Measurements from ENCODE around the gene PANK3.

PANK3 gene

DNA sequence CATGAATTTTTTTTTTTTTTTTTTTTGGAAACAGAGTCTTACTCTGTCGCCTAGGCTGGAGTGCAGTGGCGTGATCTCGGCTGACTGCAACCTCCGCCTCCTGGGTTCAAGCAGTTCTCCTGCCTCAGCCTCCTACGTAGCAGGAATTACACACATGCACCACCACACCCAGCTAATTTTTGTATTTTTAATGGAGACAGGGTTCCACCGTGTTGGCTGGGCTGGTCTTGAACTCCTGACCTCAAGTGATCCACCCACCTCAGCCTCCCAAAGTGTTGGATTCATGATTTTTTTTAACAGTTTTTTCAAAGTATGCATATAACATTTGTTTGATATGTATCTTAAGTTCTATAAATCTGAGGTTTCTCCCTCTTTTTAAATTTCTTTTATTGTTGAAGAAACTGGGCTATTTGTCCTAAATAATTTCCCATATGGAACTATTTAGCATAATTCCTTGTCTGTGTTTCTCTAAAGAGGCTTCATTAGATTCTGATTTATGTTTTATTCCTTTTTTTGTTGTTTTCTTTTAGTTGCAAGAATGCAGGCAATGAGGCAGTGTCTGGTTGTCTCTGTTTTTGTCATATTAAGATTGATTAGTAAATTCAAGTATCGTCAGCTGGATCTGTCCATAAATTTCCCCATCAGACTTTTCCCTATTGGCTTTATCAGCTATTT is 76.5 kb downstream of the PANK3 start:
- TF ChIP-seq, protein P1, sequence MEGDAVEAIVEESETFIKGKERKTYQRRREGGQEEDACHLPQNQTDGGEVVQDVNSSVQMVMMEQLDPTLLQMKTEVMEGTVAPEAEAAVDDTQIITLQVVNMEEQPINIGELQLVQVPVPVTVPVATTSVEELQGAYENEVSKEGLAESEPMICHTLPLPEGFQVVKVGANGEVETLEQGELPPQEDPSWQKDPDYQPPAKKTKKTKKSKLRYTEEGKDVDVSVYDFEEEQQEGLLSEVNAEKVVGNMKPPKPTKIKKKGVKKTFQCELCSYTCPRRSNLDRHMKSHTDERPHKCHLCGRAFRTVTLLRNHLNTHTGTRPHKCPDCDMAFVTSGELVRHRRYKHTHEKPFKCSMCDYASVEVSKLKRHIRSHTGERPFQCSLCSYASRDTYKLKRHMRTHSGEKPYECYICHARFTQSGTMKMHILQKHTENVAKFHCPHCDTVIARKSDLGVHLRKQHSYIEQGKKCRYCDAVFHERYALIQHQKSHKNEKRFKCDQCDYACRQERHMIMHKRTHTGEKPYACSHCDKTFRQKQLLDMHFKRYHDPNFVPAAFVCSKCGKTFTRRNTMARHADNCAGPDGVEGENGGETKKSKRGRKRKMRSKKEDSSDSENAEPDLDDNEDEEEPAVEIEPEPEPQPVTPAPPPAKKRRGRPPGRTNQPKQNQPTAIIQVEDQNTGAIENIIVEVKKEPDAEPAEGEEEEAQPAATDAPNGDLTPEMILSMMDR (IDR thresholded peaks at IDR 0.05; ENCODE audit: insufficient read depth, low read length, poor library complexity, severe bottlenecking): no peak
- H3K36me3 ChIP-seq (ENCODE audit: control insufficient read depth, insufficient read depth, low read length): peaks cover 8% of the 10 kb centered on the region

More for the DNA sequence above, 76.5 kb downstream of the PANK3 start:
- Histone ChIP-seq H3K4me3 (replicated peaks; ENCODE audit: low read depth, low read length) (no peak overlapping the region), H3K27me3 (replicated peaks; ENCODE audit: control insufficient read depth, insufficient read depth, low read length) (no peaks in the 10 kb centered on the region)
- DNase-seq (ENCODE audit: extremely low read depth, insufficient read length): no peak

Measured in GM06990 (cell line).